ENCODE measurements around the gene MEOX2.

- TF ChIP-seq BHLHE40 (IDR thresholded peaks at IDR 0.05; ENCODE audit: borderline replicate concordance) (no peak), TARDBP (IDR thresholded peaks at IDR 0.05) (no peak)
These were observed 24.0 kb downstream of the MEOX2 start for GRCh38 chr7:15662451-15662850.

Measured in HEK293T (cell line).